ENCODE data around the gene ZC3H18.
"Not testable (repeated sequence)": the region's sequence is repeated elsewhere in the genome, so short reads cannot be mapped to it uniquely, and the experiment has no call there.

Gene ZC3H18

DNA sequence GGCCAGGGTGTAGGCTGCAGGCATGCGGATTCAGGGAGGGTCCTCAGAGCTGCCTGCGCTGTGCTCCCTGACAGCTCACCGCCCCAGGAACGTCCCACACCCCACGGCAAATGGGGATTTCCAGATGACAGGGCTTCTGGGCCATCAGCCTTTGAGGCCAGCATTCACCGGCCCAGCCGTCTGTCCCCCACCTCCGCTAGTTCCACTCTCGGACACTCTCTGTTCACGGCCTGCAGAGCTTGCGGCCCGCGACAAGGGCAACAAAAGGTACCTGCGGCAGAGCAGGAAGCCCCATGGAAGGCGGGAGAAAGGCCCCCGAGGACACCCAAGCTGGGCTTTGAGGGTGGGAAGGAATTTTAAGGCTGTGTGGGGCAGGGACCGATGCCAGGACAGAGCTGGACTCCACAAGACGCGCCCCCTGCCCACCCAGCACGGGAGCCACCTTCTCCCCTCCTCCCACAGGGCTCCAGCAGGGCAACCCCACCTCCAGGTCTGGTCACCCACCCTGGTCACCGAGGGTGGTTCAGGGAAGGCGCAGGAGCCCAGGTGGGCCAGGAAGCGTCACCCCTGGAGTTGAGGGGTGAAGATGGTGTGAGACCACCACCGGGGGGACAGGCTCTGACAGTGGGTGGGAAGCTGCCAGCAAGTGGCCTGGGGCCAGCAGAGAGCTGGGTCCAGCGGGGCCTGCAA lies 86.2 kb downstream of the ZC3H18 start:
- no peak for FAIRE-seq

DNA sequence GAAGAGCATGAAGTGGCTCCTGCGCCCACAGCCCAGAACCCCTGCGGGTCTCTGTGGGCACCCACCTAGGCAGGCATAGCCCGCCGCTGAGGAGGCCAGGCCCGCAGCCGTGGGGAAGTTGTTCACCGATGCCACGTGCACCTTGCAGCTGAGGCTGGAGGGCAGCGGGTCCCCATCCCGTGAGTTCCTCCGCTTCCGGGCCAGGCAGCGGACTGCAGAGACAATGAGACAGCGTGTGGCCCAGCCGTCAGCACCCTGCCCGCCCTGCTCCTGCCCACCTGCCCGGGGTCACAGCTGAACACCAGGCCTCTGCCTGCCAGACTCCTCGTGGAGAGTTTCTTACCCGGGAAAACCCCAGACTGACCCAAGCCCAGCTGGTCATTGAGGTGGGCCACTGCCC lies 87.2 kb downstream of the ZC3H18 start:
- no peak for FAIRE-seq

DNA sequence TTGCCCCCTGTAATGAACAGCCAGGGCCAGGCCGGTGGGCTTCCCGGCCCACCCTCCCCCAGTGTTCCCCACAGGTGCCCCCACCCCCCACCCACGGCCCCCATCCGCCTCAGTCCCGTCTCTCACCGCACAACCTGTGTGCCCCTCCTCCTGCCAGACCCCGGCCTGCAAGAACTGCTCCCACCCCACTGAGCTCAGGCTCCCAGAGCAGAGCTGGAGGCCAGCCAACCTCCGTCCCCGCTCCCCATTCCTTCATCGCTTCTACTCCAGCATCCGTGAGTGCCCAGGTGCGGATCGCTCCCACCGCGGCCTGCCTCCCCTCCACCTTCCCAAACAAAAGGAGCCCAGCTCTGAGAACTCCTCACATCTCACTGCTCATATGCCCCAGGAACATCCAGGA lies 88.5 kb downstream of the ZC3H18 start:
- no peak for FAIRE-seq

- FAIRE-seq, result no peak
These were observed 89.0 kb downstream of the ZC3H18 start for GRCh38 chr16:88659160-88659559.

GRCh38 chr16:88661468-88661867 lies 91.3 kb downstream of the ZC3H18 start:
- no peak for FAIRE-seq

- FAIRE-seq, result no peak
These were observed 92.1 kb downstream of the ZC3H18 start for GRCh38 chr16:88662222-88662842.

DNA sequence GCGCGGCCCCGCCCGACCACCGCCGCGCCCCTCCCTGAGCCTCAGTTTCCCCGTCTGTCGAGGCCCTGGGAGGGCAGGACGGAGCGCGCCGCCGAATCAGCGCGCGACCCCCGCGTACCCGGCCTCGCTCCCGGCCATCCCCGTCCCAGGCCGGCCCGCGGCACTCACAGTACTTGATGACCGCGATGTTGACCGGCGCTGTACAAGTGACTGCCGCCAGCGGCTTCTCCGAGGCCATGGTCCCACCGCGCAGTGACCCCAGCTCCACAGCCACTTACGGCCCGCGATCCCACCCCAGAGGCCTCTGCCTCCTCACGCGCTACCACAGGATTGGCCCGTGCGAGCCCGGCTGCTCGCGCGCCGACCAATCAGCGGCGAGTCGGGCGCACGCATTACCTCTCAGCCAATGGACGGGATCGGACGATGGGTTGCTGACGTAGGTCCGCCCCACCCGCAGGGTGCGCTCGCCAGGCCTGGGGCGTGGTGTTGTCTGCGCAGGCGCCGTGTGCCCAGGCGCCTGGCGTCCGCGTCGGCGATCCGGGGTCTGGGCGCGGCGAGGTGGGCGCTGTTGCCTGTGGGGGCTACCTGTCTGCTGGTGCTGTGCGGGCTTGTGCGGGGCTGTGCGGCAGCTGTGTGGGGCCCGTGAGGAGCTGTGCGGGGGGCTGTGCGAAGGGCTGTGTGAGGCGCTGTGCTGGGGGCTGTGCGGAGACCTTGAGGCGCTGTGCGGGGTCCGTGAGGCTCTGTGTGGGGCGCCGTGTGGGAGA lies 92.8 kb downstream of the ZC3H18 start, which contains the start of gene MVD:
MVD (minus strand) TSS at position 249 of the 764 bp plus-strand sequence; CDS start at position 238, 11 bp downstream.
- peak; percentile 78 for FAIRE-seq

GRCh38 chr16:88665148-88665547 lies 94.9 kb downstream of the ZC3H18 start:
- no peak for FAIRE-seq

- no peak for FAIRE-seq
These were observed 95.4 kb downstream of the ZC3H18 start for GRCh38 chr16:88665570-88665969.

DNA sequence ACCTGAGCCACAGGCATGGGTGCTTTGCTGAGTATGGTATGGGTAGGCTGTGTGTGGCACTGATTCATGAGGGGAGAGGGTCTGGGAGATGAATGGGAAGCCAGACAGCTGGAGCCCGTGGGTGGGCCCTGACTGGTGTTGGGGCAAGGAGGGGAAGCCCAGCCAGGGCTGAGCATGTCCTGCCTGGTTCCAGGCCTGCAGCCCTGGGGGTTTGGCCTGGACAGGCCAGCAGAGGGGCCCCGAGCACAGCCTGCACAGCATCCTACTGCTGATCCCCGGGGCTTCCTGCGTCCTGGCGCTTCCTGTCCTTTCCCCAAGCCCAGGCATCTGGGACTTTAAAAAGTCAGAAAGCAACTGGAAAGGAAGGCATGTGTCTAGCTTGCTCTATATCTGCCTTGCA lies 97.3 kb downstream of the ZC3H18 start:
- FAIRE-seq, result no peak

DNA sequence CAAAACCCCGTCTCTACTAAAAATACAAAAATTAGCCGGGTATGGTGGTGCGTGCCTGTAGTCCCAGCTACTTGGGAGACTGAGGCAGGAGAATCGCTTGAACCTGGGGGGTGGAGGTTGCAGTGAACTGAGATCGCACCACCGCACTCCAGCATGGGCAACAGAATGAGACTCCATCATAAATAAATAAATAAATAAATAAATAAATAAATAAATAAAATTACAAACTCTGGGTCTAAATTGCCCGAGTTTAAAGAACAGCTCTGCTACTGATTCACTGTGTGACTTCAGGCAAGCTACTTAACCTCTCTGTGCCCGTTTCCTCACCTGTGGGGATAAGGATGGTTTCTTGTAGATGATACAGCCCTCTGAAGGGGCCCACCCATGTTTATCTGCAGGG lies 99.3 kb downstream of the ZC3H18 start:
- not testable (repeated sequence) for FAIRE-seq

DNA sequence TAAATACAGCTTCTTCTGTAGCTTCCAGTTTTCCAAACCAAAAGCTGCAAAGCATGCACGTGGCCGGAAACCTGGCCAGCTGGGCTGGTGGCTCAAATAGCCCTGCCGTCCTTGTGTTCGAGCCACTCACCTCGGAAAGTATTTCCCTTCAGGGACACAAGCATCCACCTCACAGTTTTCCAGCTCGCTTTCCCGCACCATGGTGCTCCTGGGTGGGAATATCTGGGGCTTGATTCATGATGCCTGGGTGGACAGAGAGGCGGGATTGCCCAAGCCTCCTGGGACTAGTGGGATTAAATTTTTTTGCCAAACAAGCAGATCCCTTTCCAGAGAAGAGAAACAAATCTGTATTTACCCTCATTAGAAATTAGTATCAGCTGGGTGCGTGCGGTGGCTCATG lies 99.8 kb downstream of the ZC3H18 start:
- no peak for FAIRE-seq

DNA sequence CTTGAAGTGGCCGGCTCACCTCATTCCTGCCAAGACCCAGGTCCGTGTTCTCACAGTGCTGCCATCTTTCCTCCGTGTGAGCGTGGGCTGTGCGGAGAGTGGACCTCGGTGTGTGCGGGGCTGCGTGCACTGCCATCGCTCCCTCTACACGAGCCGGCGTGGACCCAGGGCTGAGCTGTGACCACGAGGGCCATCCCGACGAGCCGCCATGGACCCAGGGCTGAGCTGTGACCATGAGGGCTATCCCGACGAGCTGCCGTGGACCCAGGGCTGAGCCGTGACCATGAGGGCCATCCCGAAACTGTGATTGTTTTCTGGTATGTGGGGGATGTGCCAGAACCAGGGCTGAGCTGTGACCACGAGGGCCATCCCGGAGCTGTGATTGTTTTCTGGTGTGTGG lies 101.6 kb downstream of the ZC3H18 start:
- FAIRE-seq, result no peak

GRCh38 chr16:88672776-88673175 lies 102.6 kb downstream of the ZC3H18 start:
- no peak for FAIRE-seq

GRCh38 chr16:88673716-88674379 lies 103.6 kb downstream of the ZC3H18 start:
- no peak for FAIRE-seq

GRCh38 chr16:88676502-88677242 lies 106.5 kb downstream of the ZC3H18 start:
- FAIRE-seq, result no peak

- no peak for FAIRE-seq
These were observed 107.5 kb downstream of the ZC3H18 start for GRCh38 chr16:88677721-88678120.

GRCh38 chr16:88678224-88678979 lies 108.2 kb downstream of the ZC3H18 start:
- FAIRE-seq, result no peak

- no peak for FAIRE-seq
These were observed 110.4 kb downstream of the ZC3H18 start for GRCh38 chr16:88680554-88681083.

- FAIRE-seq, result no peak
These were observed 111.0 kb downstream of the ZC3H18 start for GRCh38 chr16:88681084-88681680.

Measured in A204.1 (cell line).